GM10266 (cell line): ENCODE results near the gene H2BK1.

Experiments
- DNase-seq: peaks from one replicate; pipeline ENCODE4 v3.0.0; 2012; ENCODE audit errors: extremely low spot score
- TF ChIP-seq, protein P1 (sequence below): IDR thresholded peaks from 2 replicates; pipeline ENCODE4 v1.5.1; 2012; ENCODE audit warnings: mild to moderate bottlenecking, low read depth; ENCODE audit not compliant: control insufficient read depth, insufficient read depth; ENCODE audit errors: missing control alignments

Gene H2BK1

DNA sequence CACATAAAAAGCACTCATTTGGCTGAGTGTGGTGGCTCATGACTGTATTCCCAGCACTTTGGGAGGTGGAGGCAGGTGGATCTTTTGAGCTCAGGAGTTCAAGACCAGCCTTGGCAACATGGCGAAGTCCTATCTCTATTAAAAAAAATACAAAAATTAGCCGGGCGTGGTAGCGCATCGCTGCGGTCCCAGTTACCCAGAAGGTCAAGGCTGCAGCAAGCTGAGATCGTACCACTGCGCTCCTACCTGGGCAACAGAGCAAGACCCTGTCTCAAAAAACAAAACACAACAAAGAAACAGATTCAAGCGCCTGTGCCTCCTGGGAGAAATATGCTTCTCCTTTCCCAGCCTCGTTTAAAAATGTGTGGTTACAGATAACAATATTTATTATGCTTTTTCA lies 19.0 kb upstream of the H2BK1 start:
- DNase-seq = no peak
- TF ChIP-seq, protein P1, sequence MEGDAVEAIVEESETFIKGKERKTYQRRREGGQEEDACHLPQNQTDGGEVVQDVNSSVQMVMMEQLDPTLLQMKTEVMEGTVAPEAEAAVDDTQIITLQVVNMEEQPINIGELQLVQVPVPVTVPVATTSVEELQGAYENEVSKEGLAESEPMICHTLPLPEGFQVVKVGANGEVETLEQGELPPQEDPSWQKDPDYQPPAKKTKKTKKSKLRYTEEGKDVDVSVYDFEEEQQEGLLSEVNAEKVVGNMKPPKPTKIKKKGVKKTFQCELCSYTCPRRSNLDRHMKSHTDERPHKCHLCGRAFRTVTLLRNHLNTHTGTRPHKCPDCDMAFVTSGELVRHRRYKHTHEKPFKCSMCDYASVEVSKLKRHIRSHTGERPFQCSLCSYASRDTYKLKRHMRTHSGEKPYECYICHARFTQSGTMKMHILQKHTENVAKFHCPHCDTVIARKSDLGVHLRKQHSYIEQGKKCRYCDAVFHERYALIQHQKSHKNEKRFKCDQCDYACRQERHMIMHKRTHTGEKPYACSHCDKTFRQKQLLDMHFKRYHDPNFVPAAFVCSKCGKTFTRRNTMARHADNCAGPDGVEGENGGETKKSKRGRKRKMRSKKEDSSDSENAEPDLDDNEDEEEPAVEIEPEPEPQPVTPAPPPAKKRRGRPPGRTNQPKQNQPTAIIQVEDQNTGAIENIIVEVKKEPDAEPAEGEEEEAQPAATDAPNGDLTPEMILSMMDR = no peak

DNA sequence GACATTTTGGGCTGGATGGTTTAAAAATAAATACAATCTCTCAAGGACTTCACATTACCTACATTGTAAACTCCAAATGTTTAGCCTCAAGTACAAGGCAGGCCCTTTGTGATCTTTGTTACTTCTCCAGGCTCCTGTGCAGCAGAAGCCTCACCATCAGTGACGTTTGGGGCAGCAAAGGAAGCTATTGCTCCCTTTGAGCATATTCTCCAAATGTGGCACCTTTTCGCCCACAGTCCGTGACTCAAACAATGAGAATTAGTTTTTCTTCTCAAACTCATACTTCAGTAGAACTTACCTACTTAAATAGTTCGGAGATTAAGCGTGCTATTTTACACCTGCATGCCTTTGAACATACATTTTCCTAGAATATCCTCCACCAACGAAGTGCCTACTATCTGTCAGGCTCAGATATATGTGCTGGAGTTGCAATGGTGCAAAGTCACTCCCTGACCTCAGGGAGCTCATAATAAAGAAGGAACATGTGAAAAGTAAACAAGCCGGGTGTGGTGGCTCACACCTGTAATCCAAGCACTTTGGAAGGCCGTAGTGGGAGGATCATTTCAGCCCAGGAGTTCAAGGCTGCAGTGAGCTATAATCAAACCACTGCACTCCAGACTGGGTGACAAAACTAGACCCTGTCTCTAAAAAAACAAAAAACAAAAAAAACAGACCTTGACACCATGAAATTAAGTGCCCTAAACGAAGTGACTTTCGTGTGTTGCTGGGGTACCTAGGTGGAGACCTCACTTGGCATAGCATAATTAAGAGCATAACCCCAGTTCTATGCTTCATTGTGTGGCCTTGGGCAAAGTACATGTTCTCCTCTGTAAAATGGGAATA lies 18.0 kb upstream of the H2BK1 start:
- TF ChIP-seq, protein P1 = no peak
- DNase-seq = no peak

DNA sequence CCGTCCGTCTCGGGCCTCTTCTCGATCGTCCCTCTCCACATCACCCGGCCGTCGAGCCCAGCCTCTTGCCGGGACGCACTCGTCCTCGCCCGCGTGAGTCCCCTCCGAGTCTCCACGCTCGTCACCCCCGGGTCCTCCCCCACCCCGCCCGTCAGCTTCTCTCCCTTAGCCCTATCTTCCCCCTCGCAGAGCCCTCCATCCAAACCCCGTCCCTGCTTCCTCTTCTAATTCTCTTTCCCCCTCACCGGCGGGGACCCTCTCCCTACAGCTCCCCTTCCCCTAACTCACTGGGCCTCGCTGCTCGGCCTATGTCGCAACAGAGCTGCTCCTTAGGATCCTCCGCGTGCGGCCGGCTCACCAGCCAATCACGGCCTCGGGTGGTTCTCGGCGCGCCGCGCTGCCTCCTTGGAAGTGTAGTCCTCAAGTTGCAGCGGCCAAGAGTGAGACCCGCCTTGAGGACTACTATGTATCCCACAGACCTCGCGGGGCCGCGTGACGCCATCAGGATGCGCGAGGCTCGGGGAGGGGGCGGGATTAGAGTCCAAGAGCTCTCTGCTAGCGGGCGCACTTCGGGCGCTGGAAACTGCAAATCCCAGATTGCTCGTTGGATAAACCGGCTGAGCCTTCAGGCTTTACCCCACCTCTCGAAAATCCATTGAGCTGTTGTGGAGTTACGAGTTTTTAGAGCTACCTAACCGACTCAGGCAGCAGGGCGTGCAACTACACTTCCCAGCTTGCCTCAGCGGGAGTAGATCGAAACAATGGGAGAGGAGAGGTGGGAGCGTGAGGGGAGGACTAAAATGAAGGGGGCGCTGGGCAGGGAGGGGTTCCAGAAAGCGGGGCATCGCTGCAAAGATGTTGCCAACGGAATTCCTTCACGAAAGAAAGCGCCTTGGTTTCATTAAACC lies 16.8 kb upstream of the H2BK1 start, which contains the start of gene ABCF2:
ABCF2 (minus strand) TSS at position 331 of the 908 bp plus-strand sequence. CDS start 747 bp downstream, outside the sequence.
- TF ChIP-seq, protein P1 = no peak
- DNase-seq = peak; percentile 95

DNA sequence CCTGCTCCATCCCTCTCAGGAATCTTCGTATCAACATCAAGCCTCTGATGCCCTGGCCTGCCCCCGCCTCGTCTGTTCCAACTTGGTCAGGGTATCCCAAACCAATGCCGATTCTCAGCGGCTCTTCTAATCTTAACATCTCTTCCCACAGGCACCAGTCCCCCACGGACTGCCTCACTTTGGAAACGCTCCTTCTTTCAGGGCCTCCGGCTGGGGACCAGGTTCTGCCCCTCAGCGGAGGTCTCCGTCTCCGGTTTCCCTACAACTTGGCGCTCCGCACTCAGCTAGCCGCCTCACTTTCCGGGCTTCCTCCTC lies 16.2 kb upstream of the H2BK1 start:
- TF ChIP-seq, protein P1 = no peak

DNA sequence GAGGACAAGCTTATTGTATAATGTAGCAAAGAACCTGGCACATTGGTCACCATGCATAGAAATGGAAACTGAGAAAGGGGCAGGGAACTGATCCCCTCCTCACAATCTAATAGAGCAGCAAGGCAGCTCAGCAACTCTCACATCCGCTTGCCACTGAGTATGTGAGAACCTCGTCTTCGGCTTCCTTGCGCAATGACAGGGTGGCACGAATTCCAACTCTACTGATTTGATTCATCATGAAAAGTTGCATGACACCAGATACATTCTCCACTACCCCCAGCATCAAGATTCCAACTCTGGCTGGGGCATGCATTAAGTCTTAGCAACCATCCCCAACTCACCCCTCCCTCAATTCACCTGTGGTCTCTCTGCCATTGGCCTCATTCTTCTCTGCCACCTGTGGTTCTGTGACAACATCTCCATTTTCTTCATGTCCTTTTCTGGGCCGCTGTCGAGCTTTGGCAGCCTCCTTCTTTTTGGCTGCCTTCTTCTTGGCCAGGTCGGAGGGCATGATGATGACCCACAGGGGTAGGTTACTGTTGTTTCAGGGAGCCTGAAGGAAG lies 15.7 kb upstream of the H2BK1 start:
- TF ChIP-seq, protein P1 = no peak
- DNase-seq = no peak

More for the DNA sequence above, 16.2 kb upstream of the H2BK1 start:
- DNase-seq = no peak

DNA sequence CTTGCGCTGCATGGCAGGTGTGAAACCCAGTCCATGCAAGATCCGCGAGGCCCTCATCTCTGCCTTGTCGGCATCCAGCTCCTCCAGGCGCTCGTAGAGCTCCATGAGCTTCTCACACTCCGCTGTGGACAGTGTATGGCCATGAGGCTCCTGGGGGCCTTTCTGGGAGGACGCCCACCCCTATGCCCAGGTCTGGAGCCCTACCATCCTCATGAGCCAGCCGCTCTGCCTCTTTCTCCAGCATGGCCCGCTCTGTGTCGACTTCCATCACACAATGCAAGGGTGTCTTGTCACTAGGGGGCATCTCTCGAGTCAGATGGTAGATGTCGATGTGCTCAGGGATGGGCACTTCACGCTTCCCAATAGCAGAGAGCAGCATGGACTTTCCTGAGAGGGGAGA lies 13.4 kb upstream of the H2BK1 start:
- no peak for DNase-seq
- TF ChIP-seq, protein P1 = no peak

DNA sequence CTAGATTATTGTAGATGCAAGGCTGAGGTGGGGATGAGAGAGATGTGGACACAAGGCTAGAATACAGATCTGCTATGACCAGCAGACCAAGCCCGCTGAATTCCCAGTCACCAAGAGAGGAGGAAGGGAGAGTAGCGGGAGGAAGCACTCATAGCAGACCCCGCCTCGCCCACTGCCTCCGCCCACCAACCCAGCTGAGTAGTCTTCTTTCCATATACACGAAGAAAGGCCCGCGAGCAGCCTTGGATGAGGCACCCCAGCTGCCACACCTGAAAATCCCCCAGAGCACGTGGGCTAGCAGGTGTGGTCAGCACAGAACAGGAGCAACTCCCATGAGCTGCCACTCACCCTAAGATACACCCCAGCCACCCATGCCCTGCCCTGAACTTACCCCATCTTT lies 7.9 kb upstream of the H2BK1 start:
- TF ChIP-seq, protein P1 = no peak

More for the DNA sequence above, 7.9 kb upstream of the H2BK1 start:
- DNase-seq = no peak
